Karpas-422 (cell line): ENCODE data around the gene PC. TPM values are rescaled to one million over a fixed set of nuclear protein-coding genes. Genes with fewer than 3 reads are reported as not detected.

ENCODE experiments used
- DNase-seq: peaks from one replicate; pipeline ENCODE4 v3.0.0-alpha.2; 2015
- H2AFZ ChIP-seq: fragments of 200-600 bp; sonication (generic); 2 replicates; pipeline ENCODE4 v1.6.1; 2014; ENCODE audit warnings: antibody characterized with exemption, low read length, mixed read lengths
- H3K27ac ChIP-seq: fragments of 200-600 bp; sonication (generic); 2 replicates; pipeline ENCODE4 v1.5.1; 2014; ENCODE audit warnings: mild to moderate bottlenecking, low read length, moderate library complexity
- H3K27me3 ChIP-seq: fragments of 200-600 bp; sonication (generic); 2 replicates; pipeline ENCODE4 v1.6.1; 2014; ENCODE audit warnings: low read length, mixed read lengths
- H3K36me3 ChIP-seq: fragments of 200-600 bp; sonication (generic); 2 replicates; pipeline ENCODE4 v1.6.1; 2014; ENCODE audit warnings: low read length, mixed read lengths; ENCODE audit not compliant: insufficient read depth
- H3K4me1 ChIP-seq: fragments of 200-600 bp; sonication (generic); 2 replicates; pipeline ENCODE4 v1.6.1; 2014; ENCODE audit warnings: mild to moderate bottlenecking, low read length, mixed read lengths
- H3K4me2 ChIP-seq: fragments of 200-600 bp; sonication (generic); 2 replicates; pipeline ENCODE4 v1.6.1; 2014; ENCODE audit warnings: low read length, low read depth, mild to moderate bottlenecking; ENCODE audit not compliant: poor library complexity, severe bottlenecking
- H3K4me3 ChIP-seq: fragments of 200-600 bp; sonication (generic); 2 replicates; pipeline ENCODE4 v1.5.1; 2014; ENCODE audit warnings: mild to moderate bottlenecking, antibody characterized with exemption, low read length, mixed read lengths
- H3K79me2 ChIP-seq: fragments of 200-600 bp; sonication (generic); 2 replicates; pipeline ENCODE4 v1.6.1; 2014; ENCODE audit warnings: mild to moderate bottlenecking, low read length, mixed read lengths
- H3K9ac ChIP-seq: fragments of 200-600 bp; sonication (generic); 2 replicates; pipeline ENCODE4 v1.6.0; 2014; ENCODE audit warnings: low read length
- H3K9me2 ChIP-seq: fragments of 200-600 bp; sonication (generic), shearing (Covaris generic); replicated peaks from 2 replicates; pipeline ENCODE4 v1.6.0; 2014; ENCODE audit warnings: mild to moderate bottlenecking, low read length, moderate library complexity; ENCODE audit not compliant: insufficient read depth
- H3K9me3 ChIP-seq: fragments of 300-700, 200-600 bp; sonication (generic); 2 replicates; pipeline ENCODE4 v1.6.1; 2014; ENCODE audit warnings: low read length, mixed read lengths
- H4K20me1 ChIP-seq: fragments of 200-600 bp; sonication (generic); 2 replicates; pipeline ENCODE4 v1.6.1; 2014; ENCODE audit warnings: mild to moderate bottlenecking, antibody characterized with exemption, low read length, low read depth; ENCODE audit not compliant: insufficient read depth
- total RNA-seq: library from RNA; depleted of rRNA; stranded (reverse); fragments of >200 nt; shearing (Covaris generic); gene quantifications from 2 replicates; pipeline ENCODE4 v1.2.3, GENCODE V29; 2014; ENCODE audit warnings: low replicate concordance

PC gene
- total RNA-seq, 1 experiment from 2014 or later, result not detected

GRCh38 chr11:66907751-66908630 is 50.2 kb downstream of the PC start:
- no peaks in the 10 kb centered on the region for H4K20me1 ChIP-seq
- no peak overlapping the region for H3K4me2 ChIP-seq
- no peaks in the 10 kb centered on the region for H3K79me2 ChIP-seq
- no peak overlapping the region for H3K9ac ChIP-seq
- no peak for DNase-seq
- no peaks in the 10 kb centered on the region for H3K4me1 ChIP-seq
- no peaks in the 10 kb centered on the region for H3K9me2 ChIP-seq
- H3K4me3 ChIP-seq, result no peak overlapping the region
- H3K9me3 ChIP-seq, result no peaks in the 10 kb centered on the region
- no peak overlapping the region for H2AFZ ChIP-seq
- H3K36me3 ChIP-seq, result no peaks in the 10 kb centered on the region
- H3K27ac ChIP-seq, result no peak overlapping the region
- H3K27me3 ChIP-seq, result no peaks in the 10 kb centered on the region

GRCh38 chr11:66906061-66906733 is 52.0 kb downstream of the PC start:
- no peaks in the 10 kb centered on the region for H4K20me1 ChIP-seq
- no peaks in the 10 kb centered on the region for H3K27me3 ChIP-seq
- no peak overlapping the region for H2AFZ ChIP-seq
- no peak overlapping the region for H3K27ac ChIP-seq
- H3K4me3 ChIP-seq, result no peak overlapping the region
- no peaks in the 10 kb centered on the region for H3K36me3 ChIP-seq
- DNase-seq, result no peak
- H3K9me3 ChIP-seq, result no peaks in the 10 kb centered on the region
- no peaks in the 10 kb centered on the region for H3K79me2 ChIP-seq
- H3K4me1 ChIP-seq, result no peaks in the 10 kb centered on the region
- no peak overlapping the region for H3K9ac ChIP-seq
- H3K4me2 ChIP-seq, result no peak overlapping the region
- H3K9me2 ChIP-seq, result no peaks in the 10 kb centered on the region

GRCh38 chr11:66905631-66906030 is 52.6 kb downstream of the PC start:
- Histone ChIP-seq H3K9me2 (no peaks in the 10 kb centered on the region), H4K20me1 (no peaks in the 10 kb centered on the region), H3K4me3 (no peak overlapping the region), H3K9me3 (no peaks in the 10 kb centered on the region), H3K4me1 (no peaks in the 10 kb centered on the region), H3K27me3 (no peaks in the 10 kb centered on the region; the same call in 1 of the 2 replicates), H3K27ac (no peak overlapping the region), H3K4me2 (no peak overlapping the region), H3K36me3 (no peaks in the 10 kb centered on the region), H3K79me2 (no peaks in the 10 kb centered on the region), H2AFZ (no peak overlapping the region), H3K9ac (no peak overlapping the region)
- no peak for DNase-seq

- Histone ChIP-seq H3K4me2 (no peak overlapping the region), H3K4me1 (no peaks in the 10 kb centered on the region), H3K27me3 (no peaks in the 10 kb centered on the region; the same call in 1 of the 2 replicates), H3K9me2 (no peaks in the 10 kb centered on the region), H3K4me3 (no peak overlapping the region), H3K27ac (no peak overlapping the region), H3K9me3 (no peaks in the 10 kb centered on the region), H3K79me2 (no peaks in the 10 kb centered on the region), H3K36me3 (no peaks in the 10 kb centered on the region), H3K9ac (no peak overlapping the region), H2AFZ (no peak overlapping the region), H4K20me1 (no peaks in the 10 kb centered on the region)
- DNase-seq, result no peak
Measured at GRCh38 chr11:66904981-66905521, 53.1 kb downstream of the PC start.

GRCh38 chr11:66904561-66904960 is 53.6 kb downstream of the PC start:
- no peaks in the 10 kb centered on the region for H4K20me1 ChIP-seq
- H3K4me2 ChIP-seq, result no peak overlapping the region
- H3K79me2 ChIP-seq, result no peaks in the 10 kb centered on the region
- no peak overlapping the region for H3K4me3 ChIP-seq
- no peaks in the 10 kb centered on the region for H3K9me3 ChIP-seq
- no peak overlapping the region for H3K9ac ChIP-seq
- H3K27ac ChIP-seq, result no peak overlapping the region
- no peaks in the 10 kb centered on the region for H3K4me1 ChIP-seq
- no peak overlapping the region for H2AFZ ChIP-seq
- H3K9me2 ChIP-seq, result no peaks in the 10 kb centered on the region
- no peaks in the 10 kb centered on the region for H3K36me3 ChIP-seq
- H3K27me3 ChIP-seq, result no peaks in the 10 kb centered on the region; the same call in 1 of the 2 replicates
- no peak for DNase-seq

GRCh38 chr11:66904055-66904454 is 54.1 kb downstream of the PC start:
- Histone ChIP-seq H3K4me3 (no peak overlapping the region), H3K27ac (no peak overlapping the region), H3K36me3 (no peaks in the 10 kb centered on the region), H3K4me2 (no peak overlapping the region), H3K9ac (no peak overlapping the region), H3K4me1 (no peaks in the 10 kb centered on the region), H4K20me1 (no peaks in the 10 kb centered on the region), H2AFZ (no peak overlapping the region), H3K9me3 (no peaks in the 10 kb centered on the region), H3K9me2 (no peaks in the 10 kb centered on the region), H3K27me3 (no peaks in the 10 kb centered on the region; the same call in 1 of the 2 replicates), H3K79me2 (no peaks in the 10 kb centered on the region)
- DNase-seq, result no peak

GRCh38 chr11:66902486-66903177 is 55.6 kb downstream of the PC start:
- Histone ChIP-seq H3K4me2 (no peak overlapping the region), H3K36me3 (no peaks in the 10 kb centered on the region), H3K4me1 (no peaks in the 10 kb centered on the region), H4K20me1 (no peaks in the 10 kb centered on the region), H3K9me3 (no peaks in the 10 kb centered on the region), H3K27ac (no peak overlapping the region), H3K27me3 (no peaks in the 10 kb centered on the region; the same call in 1 of the 2 replicates), H3K79me2 (no peaks in the 10 kb centered on the region), H3K9ac (no peak overlapping the region), H3K4me3 (no peak overlapping the region), H2AFZ (no peak overlapping the region), H3K9me2 (no peaks in the 10 kb centered on the region)
- no peak for DNase-seq

- Histone ChIP-seq H3K9ac (no peak overlapping the region), H3K27ac (no peak overlapping the region), H3K79me2 (no peaks in the 10 kb centered on the region), H3K4me2 (no peak overlapping the region), H3K27me3 (no peaks in the 10 kb centered on the region; the same call in 1 of the 2 replicates), H3K9me3 (no peaks in the 10 kb centered on the region), H2AFZ (no peak overlapping the region), H3K36me3 (no peaks in the 10 kb centered on the region), H3K9me2 (no peaks in the 10 kb centered on the region), H3K4me3 (no peak overlapping the region), H4K20me1 (no peaks in the 10 kb centered on the region), H3K4me1 (no peaks in the 10 kb centered on the region)
- DNase-seq, result no peak
Measured at GRCh38 chr11:66901964-66902390, 56.2 kb downstream of the PC start.
